HG02588 (cell line): ENCODE results near the gene ESYT2.

Experiments
- ATAC-seq: cut with Tn5 transposase; IDR thresholded peaks from one replicate; pipeline ENCODE4 v1.9.1; 2021; ENCODE audit warnings: mild to moderate bottlenecking, moderate library complexity; ENCODE audit not compliant: unreplicated experiment

The ESYT2 gene

DNA sequence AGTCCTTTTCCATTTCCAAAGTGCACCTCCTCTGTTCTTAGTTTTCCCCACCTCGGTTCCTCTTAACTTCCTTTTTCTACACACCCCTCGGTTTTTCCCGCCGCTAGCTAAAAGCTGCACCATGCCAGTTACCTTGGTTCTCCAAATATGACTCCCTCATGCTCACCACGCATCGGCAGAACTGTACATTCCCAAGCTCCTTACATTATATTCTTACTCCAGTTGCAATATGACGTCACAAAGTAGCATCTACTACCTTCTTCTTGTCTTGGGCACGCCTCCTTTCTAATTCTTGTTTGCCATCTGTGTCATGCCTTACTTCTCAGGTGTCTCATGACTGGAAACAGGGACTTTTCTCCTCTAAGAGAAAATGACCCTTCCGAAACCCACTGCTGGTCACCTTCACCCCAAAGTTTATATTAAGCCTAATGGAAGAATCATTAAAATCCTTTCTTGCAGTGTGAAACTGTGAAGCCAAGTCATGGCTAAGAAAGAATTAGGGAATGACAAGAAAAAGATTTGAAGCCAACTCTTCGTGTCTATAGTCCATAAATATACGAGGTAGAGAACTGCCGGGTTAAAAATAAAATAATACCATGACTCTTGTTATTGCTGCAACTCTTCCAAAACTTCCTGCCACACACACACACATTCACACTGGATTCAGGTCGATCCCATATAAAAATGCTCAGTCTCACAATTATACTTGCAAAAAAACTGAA, 1.7 kb downstream of the ESYT2 start:
- ATAC-seq = no peak

DNA sequence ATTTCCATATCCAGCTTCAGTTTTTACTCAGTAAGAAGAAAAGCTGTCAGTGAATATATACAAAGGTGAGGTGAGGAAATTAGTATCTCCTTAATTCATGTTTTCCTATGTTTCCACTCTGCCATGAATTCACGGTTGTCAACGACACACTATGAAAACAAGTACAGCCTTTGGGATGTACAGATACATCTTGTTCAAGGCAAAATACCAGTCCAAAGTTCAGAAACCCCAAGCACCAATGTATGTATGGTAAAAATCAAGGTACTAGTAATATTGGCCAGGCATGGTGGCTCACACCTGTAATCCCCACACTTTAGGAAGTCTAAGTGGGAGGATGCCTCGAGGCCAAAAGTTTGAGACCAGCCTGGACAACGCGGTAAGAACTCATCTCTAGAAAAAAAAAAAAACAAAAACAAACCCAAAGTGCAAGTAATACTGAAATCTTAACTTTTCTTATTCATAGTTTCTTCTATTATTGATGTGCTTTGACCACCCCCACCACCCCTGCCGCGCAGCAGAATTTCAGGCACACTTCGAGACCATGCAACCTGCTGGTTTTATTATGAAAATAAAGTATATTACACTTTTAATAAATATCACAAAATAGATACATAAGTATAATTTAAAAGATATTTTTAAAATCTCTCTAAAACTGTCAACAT, 3.5 kb downstream of the ESYT2 start:
- ATAC-seq = no peak

DNA sequence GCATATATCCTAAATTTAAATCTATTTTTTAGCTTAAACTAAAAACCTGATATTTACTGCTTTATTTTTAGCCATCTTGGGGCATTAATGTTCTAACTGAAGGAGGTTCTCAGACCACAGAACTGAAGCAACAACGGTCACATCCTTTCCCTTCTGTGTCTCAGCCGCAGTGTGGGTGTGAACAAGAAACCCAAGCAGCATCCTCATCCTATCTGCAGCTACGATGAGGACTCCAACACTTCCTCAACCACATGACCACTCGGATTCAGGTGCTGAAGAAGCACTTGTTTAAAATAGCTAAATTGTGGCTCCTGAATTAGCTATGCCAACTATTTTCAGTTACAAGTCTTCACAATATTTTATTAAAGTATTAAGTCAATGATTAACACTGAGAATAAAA, 5.3 kb downstream of the ESYT2 start:
- peak; percentile 60 for ATAC-seq

DNA sequence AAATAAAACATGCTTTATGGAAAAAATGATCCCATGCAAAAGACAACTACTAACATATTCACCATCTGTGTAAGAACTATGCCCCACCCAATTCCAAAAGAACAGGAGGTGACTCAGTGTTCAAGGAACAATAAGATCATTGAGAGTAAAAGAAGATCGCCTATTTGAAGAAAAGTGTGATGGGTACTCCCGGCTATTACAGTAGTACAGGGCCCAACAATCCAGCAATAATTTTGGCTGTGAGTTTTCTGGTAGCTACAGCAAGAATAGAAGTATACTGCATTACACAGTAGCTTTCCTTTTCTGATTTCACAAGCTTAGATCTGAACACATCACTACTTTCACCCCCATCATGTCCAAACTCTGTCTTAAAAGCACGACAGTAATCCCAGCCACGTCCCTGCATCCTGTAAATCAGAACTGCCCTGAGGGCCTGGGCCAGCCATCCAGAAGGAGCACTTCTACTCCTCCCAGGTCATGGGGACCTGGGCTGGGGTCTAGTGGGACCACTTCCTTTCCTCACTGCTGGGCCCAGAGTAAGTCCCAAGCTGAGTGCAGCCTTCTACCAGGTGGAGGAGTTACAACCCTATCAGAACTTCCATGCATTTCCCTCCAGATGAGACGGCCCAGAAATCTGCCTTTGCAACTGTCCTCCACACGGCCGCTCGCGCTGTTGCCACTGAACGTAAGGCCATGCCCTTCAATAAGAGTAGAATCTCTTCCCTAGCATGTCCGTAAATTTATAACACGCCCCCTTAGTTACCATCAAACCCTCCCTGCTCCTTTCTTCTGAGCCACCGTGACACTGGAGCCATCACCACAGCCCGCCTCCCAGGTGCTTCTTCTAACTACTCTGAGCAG, 7.9 kb downstream of the ESYT2 start:
- ATAC-seq = no peak

DNA sequence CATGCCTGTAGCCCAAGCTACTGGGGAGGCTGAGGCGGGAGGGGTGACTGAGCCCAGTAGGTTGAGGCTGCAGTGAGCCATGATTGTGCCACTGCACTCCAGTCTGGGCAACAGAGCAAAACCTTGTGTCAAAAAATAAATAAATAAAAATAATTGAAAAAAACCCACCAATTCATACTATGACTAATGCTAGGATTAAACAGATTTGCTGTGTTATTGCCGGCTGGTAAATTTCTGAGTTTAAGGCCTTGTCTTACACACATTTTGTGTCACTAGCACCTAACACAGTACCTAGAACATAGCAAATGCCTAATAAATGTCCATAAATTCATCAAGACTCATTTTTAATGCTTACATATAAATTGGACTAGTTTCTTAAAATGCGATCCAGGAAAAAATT, 8.7 kb downstream of the ESYT2 start:
- ATAC-seq = no peak

DNA sequence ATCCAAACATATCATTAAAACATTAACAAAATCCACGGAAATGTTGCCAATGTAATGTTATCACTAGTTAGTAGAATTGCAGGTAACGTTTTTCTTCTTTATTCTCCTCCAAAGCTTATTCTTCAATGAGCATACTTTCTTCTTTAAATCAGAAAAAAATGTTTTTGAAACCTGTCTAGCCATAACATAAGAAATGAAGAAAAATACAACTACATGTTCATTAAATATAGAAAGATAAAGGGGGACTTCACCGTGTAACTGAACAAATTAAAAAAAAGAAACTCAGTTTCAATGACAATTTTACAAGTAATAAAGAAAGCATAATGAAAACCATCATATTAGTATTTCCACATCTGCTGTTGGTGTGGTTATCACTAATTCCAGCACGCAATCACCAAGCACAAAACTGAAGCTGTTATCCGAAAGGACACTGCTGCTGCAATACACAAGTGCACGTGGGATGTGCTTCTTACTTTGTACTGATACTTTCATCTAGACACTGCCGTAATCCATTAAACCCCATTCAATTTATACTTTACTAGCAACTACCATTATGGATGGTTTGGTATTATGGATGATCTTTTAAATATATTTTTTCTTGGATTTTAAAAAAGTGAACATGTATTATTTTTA, 9.6 kb downstream of the ESYT2 start:
- ATAC-seq = no peak

DNA sequence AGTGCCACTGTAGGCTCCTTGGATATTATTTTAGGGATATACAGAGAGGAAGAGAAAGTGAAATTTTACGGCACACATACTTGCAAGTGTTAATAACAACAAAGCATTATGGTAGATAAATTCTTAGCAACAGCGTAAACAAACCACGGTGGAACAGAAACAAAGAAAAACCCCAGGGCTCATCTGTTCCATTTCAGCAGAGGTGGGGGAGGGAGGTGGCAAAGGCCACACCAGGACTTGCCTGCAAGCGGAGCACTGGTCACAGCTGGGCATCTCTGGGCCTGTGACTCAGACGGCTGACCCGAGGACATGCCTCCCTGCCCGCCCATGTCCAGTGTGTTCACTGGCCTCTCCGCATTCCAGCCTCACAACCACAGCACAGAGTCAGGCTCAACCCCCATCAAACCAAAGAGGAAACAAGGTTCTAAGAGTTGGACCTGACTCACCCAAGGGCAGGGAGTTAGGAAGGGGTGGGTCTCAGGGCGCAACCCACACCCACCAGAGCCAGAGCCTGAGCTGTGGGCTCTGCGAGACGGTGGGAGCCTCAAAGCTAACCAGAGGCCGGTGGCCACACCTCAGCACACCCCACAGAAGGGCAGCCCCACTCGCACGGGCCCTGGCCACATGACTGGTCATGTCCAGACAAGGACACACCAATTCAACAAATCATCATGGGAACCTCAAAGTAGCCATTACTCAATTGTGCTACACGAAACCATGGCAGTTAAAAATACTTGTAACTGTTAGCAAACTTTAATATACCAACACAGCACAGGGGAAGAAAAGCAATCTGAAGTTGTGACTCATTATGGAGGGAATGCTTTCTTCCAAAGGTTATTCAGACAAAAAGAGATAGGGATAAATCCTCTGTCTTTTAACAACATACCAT, 10.7 kb downstream of the ESYT2 start:
- peak; percentile 64 for ATAC-seq

DNA sequence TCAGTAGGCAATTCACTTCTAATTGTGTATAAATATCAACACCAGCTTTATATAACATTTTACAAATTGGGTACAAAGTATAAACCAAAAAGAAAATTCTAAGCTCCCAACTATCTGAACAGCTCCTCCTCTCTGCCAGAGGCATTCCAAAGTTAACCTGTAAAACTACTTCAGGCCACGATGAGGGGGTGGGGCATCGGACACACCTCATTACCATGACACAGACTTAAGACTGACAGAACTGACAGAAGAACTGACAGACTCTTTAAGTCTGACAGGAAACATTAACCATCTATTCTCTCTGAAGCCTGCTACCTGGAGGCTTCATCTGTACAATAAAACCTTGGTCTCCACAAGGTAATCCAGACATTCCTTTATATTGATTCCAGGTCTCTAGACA, 12.3 kb downstream of the ESYT2 start:
- no peak for ATAC-seq

DNA sequence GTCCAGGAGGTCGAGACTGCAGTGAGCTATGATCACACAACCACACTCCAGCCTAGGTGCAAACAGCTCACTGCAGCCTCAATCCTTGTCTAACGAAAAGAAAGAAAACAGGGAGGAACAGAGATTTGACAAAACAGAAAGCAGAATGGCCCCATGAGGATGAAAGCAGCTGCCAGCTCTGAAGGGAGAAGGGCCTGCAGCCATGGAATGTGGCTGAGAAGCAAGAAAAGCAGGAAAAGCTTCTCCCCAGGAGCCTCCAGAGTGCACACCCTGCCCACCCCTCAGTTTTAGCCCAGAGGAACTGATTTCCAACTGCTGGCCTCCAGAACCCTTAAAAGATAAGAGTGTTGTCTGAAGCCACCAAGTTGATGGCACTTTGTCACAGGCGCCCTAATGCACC, 13.0 kb downstream of the ESYT2 start:
- no peak for ATAC-seq

DNA sequence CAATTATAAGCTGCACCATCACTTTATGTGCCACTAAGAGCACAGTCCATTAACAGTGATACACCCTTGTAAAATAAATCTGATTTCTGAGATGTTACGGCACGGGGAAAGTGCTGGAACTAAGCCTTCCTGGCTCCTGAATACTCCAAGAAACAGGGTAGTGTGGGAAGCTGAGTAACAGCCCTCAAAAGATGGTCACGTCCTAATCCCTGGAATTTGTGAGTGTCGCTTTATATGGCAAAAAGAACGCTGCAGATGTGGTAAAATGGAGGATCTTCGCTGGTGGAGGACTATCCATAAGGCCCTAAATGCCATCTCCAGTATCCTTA, 13.5 kb downstream of the ESYT2 start:
- ATAC-seq = no peak

DNA sequence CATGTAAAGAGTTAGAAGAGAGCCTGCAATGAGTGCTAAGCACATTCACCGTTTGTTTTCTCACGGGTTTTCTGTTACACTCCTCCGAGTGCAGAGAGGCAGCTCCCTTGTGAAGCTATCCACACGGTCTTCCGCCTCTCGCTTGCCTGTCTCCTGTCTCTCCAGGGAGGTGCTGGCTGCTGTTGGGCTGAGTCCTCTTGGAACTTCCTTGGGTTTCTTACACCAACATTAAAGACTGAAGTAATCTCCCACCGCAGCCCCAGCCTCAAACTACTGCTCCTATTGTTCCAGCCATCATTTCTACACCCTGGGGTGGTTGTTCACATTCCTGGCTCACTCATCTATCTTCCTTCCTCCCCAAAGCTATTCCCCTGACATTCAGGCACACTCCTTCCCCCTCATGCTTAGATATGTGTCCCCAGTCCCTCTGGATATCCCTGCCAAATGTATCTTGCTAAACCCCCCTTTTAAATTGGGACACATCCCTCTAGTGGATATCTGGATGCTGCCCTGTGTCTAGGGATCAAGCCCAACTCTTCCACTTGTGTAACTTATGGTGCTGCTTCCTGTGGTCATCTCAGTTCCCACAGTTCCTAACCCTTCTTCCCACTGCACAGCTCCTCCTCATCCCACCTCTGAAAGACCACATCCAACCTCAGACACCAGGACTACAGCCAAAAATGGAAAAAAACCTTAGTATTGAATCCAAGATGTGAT, 14.1 kb downstream of the ESYT2 start:
- no peak for ATAC-seq

DNA sequence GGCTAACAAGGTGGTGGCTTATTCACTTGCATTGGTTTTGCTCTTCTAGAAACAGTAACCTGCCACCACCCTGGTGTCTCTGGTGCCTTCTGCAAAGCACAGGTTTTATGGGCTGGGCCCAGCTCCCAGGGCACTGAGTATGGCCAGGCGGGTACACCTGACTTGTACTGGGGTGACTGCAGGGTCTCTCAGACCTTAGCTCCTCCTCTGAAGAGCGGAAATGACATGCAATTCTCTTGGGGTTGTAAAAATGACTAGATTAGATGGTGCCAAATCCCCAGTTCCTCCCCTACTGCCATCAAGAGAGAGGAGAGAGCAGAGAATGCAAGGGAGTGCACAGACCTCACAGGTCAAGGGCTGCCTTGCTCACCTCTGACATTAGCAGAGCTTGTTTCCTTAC, 14.7 kb downstream of the ESYT2 start:
- peak; percentile 68 for ATAC-seq

DNA sequence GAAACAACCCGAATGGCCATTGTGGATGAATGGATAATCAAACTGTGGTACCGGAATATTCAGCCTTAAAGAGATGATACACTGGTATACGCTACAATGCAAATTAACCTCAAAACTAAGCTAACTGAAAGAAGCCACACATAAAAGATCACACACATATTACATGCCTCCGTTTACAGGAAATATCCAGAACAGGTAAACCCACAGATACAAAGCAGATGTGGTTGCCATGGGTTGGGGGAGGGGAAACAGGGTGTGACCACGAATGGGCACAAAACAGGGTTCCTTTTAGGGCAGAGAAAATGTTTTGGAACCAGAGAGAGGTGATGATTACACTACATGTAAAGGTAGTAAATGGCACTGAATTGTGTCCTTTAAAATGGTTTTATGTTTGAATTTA, 16.6 kb downstream of the ESYT2 start:
- no peak for ATAC-seq

DNA sequence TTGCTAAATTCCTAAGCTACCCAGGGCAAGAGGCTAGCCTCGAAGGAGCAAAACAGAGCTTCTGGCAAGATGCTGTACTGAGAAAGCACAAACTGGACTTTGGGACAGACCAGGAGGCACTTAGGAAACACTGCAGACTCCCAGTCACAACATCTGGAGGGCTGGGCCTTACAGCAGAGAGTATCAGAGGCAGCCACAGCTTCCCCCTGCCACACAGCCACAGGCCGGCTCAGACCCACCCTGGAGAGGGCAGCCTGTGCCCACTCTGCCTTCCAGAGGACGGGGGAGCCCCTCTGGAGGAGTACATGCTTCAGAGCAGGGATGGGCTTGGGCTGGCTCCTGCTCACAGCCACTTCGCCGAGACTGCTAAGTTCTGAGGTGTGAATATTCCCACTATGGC, 17.4 kb downstream of the ESYT2 start:
- ATAC-seq = no peak

DNA sequence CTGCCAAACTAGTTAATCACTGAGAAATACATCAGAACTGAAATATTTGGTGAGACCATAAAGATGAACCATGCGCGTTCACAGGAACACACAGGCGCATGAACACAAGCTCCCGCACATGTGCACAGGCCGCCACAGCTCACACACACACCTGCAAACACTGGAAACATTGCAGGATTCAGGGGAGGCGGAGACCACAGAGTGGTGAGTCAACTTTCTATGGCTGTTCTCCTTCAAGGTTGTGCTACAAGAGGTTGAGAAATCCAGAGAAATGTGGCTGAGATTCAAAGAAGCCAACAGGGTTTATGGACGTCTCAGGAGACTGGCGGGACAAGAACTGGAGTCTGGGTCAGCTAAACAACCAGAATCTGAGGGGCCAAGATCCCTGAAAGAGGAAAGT, 17.8 kb downstream of the ESYT2 start:
- no peak for ATAC-seq

DNA sequence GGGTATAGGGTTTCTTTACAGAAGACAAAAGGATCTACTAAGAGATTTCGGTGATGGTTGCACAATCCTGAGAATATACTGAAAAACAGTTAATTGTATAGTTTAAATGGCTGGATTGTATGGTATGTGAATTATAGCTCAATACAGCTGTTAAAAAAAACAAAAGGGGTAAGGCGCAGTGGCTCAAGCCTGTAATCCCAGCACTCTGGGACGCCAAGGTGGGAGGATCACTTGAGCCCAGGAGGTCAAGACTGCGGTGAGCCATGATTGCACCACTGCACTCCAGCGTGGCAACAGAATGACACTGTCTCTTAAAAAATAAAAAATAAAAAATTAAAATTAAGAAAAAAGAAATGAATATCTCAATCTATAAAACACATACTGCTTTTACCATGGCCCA, 18.5 kb downstream of the ESYT2 start:
- ATAC-seq = no peak

DNA sequence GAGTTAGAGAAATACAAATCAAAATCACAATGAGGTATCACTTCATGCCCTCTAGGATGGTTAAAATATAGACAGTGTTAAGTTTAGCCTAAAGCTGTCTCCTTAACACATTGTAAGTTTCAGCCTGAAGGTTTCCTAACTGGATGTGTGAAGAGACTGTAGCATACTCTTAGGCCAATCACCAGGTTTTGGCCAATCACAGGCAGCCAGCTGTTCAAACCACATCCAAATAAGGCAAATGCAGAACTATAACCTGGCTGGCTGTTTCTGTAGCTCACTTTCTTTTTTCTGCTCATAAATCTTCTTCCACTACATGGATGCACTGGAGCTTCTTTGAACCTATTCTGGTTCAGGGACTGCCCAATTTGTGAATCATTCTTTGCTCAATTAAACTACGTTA, 19.7 kb downstream of the ESYT2 start:
- ATAC-seq = peak; percentile 87

DNA sequence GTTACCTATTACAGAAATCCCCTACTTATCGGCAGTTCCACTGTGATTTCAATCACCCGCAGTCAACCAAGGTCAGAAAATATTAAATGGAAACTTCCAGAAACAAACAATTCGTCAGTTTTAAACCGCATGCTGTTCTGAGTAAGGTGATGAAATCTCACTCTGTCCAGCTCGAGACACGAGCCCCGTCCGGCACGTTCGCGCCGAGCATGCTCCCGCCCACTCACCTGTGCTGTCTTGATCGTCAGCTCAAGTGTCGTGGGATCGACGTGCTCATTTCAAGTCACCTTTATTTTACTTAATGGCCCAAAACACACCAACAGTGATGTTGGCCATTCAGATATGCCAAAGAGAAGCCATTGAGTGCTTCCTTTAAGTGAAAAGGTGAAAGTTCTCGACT, 21.2 kb downstream of the ESYT2 start:
- ATAC-seq = no peak

DNA sequence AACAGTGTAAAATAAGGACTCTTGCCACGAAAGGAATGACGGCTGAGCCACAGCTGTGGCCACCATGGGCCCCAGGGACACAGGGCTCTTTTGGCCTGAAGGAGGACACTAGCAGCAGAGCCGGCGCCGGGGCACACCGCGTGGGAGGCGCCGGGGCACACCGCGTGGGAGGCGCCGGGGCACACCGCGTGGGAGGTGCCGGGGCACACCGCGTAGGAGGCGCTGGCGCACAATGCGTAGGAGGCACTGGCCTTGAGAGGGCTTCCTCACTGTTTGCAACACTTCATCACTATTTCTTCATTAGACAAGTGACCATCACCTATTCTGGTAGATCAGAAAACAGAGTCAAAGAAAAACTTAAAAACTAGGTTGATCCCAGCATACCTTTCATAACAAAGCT, 23.4 kb downstream of the ESYT2 start:
- ATAC-seq = no peak

DNA sequence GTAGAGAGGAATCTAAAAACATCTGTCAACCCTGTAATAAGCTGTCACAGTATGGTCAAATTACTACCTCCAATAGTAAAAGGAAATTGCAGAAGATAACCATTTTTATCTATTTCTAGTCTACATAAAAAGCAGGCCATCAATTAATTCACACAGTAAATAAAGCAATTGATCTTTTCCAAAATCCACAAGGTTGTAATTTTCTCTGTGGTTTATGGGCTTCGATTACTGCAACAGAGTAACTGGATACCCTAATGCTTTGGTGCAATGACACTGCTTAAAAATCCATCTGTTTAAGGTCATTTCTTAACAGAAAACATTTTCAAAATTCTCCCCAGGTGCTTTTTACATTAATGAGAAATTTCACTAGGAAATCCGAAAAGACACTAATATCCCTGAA, 23.9 kb downstream of the ESYT2 start:
- ATAC-seq = no peak
